BJ (cell line): ENCODE results near the gene CPNE5. TPM values are rescaled to one million over a fixed set of nuclear protein-coding genes. Genes with fewer than 3 reads are reported as not detected.
"Not testable (repeated sequence)": the region's sequence is repeated elsewhere in the genome, so short reads cannot be mapped to it uniquely, and the experiment has no call there.

Source experiments
- CTCF ChIA-PET: fragments of 350-600 bp; formaldehyde crosslinking; extraction: SDS; loops from one replicate; lab custom pipeline; 2021; ENCODE audit warnings: antibody characterized with exemption, inconsistent platforms; lab: Yijun Ruan, JAX
- POLR2A ChIA-PET: fragments of 300-600 bp; sonication (Branson Sonifier 250); formaldehyde crosslinking; extraction: SDS; loops from one replicate; lab custom pipeline; 2021; ENCODE audit warnings: antibody characterized with exemption; lab: Charles Lee
- DNase-seq: peaks from one replicate; pipeline ENCODE4 v3.0.0-alpha.2; 2011; ENCODE audit warnings: low read depth
- H3K27me3 ChIP-seq: 2 replicates; pipeline ENCODE4 v1.6.0; 2011; ENCODE audit warnings: low read length; ENCODE audit not compliant: control insufficient read depth, insufficient read depth
- H3K36me3 ChIP-seq: 2 replicates; pipeline ENCODE4 v1.5.1; 2011; ENCODE audit warnings: low read length; ENCODE audit not compliant: control insufficient read depth, insufficient read depth
- H3K4me3 ChIP-seq: 2 replicates; pipeline ENCODE4 v1.5.1; 2011; ENCODE audit warnings: low read depth, mild to moderate bottlenecking, control low read depth, low read length
- CTCF ChIP-seq: IDR thresholded peaks from 2 replicates; pipeline ENCODE4 v1.5.1; 2011; ENCODE audit warnings: low read depth, mild to moderate bottlenecking, control low read depth, inconsistent platforms, low read length, moderate library complexity; ENCODE audit not compliant: insufficient read depth
- polyA plus RNA-seq: library from polyadenylated mRNA; depleted of rRNA; stranded (reverse); fragments of >200 nt; gene quantifications from 2 replicates; pipeline ENCODE4 v1.2.3, GENCODE V29; 2011

CPNE5 gene
- polyA plus RNA-seq, 1 experiment: 0.09 TPM

- POLR2A ChIA-PET: no interaction called here
Observed at GRCh38 chr6:36715469-36715868, 123.8 kb downstream of the CPNE5 start.

GRCh38 chr6:36714511-36714910, 124.7 kb downstream of the CPNE5 start:
- H3K4me3 ChIP-seq: no peak overlapping the region
- no peaks in the 10 kb centered on the region for H3K36me3 ChIP-seq
- POLR2A ChIA-PET: no interaction called here
- H3K27me3 ChIP-seq: peaks cover 4% of the 10 kb centered on the region; the same call in 1 of the 2 replicates
- DNase-seq: no peak
- CTCF ChIA-PET: no interaction called here
- no peak for TF ChIP-seq CTCF

More at GRCh38 chr6:36715469-36715868, 123.8 kb downstream of the CPNE5 start:
- Histone ChIP-seq H3K4me3 (no peak overlapping the region), H3K27me3 (peaks cover 4% of the 10 kb centered on the region), H3K36me3 (no peaks in the 10 kb centered on the region)
- CTCF ChIA-PET: interaction anchor here (0.7 to 2.0 kb wide), 2 partner anchors 90 to 100 kb away, joined by 3 to 7 read pairs; no protein-coding TSS in a partner anchor
- DNase-seq: no peak
- no peak for TF ChIP-seq CTCF

- ChIA-PET CTCF (interaction anchor here (0.7 kb wide), 1 partner anchor 17 kb away, joined by 3 read pairs; no protein-coding TSS in a partner anchor), POLR2A (no interaction called here)
- H3K4me3 ChIP-seq: no peak overlapping the region
- no peaks in the 10 kb centered on the region for H3K36me3 ChIP-seq
- DNase-seq: no peak
- H3K27me3 ChIP-seq: peaks cover 4% of the 10 kb centered on the region; the same call in 1 of the 2 replicates
- TF ChIP-seq CTCF: no peak
Observed at GRCh38 chr6:36713846-36714245, 125.4 kb downstream of the CPNE5 start.

GRCh38 chr6:36712816-36713215, 126.4 kb downstream of the CPNE5 start:
- no peak for DNase-seq
- Histone ChIP-seq H3K27me3 (peaks cover 4% of the 10 kb centered on the region; the same call in 1 of the 2 replicates), H3K4me3 (no peak overlapping the region), H3K36me3 (no peaks in the 10 kb centered on the region)
- TF ChIP-seq CTCF: no peak
- ChIA-PET CTCF (interaction anchor here (2.1 kb wide), 1 partner anchor 46 kb away, joined by 6 read pairs; no protein-coding TSS in a partner anchor), POLR2A (no interaction called here)

- no peak for TF ChIP-seq CTCF
- Histone ChIP-seq H3K4me3 (no peak overlapping the region), H3K36me3 (no peaks in the 10 kb centered on the region), H3K27me3 (no peaks in the 10 kb centered on the region)
- ChIA-PET POLR2A (no interaction called here), CTCF (interaction anchor here (1.2 to 2.5 kb wide), 3 partner anchors 14 to 53 kb away, joined by 3 to 9 read pairs (median 5); no protein-coding TSS in a partner anchor)
- no peak for DNase-seq
Observed at GRCh38 chr6:36706339-36706738, 132.9 kb downstream of the CPNE5 start.

- ChIA-PET CTCF (interaction anchor here (0.6 to 2.5 kb wide), 2 partner anchors 19 to 108 kb away, joined by 3 to 9 read pairs; no protein-coding TSS in a partner anchor), POLR2A (interaction anchor here (0.7 kb wide), 1 partner anchor 31 kb away, joined by 7 read pairs; no protein-coding TSS in a partner anchor)
- H3K27me3 ChIP-seq, H3K4me3 ChIP-seq, DNase-seq, H3K36me3 ChIP-seq: not testable (repeated sequence)
Observed at GRCh38 chr6:36704961-36705577, 134.2 kb downstream of the CPNE5 start.
